ENCODE data around the gene PMPCA.
A peak's percentile ranks its signal among the peaks of the same experiment; 100 is the strongest.

The PMPCA gene

GRCh38 chr9:136410500-136411287, at the start of gene PMPCA, which contains the start of gene ENTR1:
TSS of gene PMPCA (plus strand) at chr9:136410658. CDS start at chr9:136410669, 11 bp downstream.
TSS of gene ENTR1 (minus strand) at chr9:136410614. CDS start at chr9:136410397, 217 bp downstream.
- peak; percentile 75 for DNase-seq

- DNase-seq = no peak
Measured at GRCh38 chr9:136361047-136361753, 49.3 kb upstream of the PMPCA start.

- DNase-seq = no peak
Measured at GRCh38 chr9:136361754-136362449, 48.6 kb upstream of the PMPCA start.

GRCh38 chr9:136362450-136362784, 48.0 kb upstream of the PMPCA start:
- no peak for DNase-seq

GRCh38 chr9:136363106-136363948, 47.1 kb upstream of the PMPCA start, which contains the start of gene DNLZ:
TSS of gene DNLZ (minus strand) at chr9:136363744. CDS start at chr9:136363714, 30 bp downstream.
- DNase-seq = peak; percentile 83

GRCh38 chr9:136363949-136364748, 46.3 kb upstream of the PMPCA start:
- no peak for DNase-seq

- DNase-seq = no peak
Measured at GRCh38 chr9:136364942-136365774, 45.3 kb upstream of the PMPCA start.

GRCh38 chr9:136365775-136366222, 44.7 kb upstream of the PMPCA start:
- DNase-seq = no peak

- DNase-seq = no peak
Measured at GRCh38 chr9:136366826-136367225, 43.6 kb upstream of the PMPCA start.

GRCh38 chr9:136367296-136368145, 42.9 kb upstream of the PMPCA start:
- no peak for DNase-seq

GRCh38 chr9:136368190-136368589, 42.3 kb upstream of the PMPCA start:
- DNase-seq = no peak

GRCh38 chr9:136370037-136370436, 40.4 kb upstream of the PMPCA start:
- DNase-seq = no peak

GRCh38 chr9:136370687-136371532, 39.5 kb upstream of the PMPCA start:
- DNase-seq = no peak

- no peak for DNase-seq
Measured at GRCh38 chr9:136371533-136371880, 39.0 kb upstream of the PMPCA start.

- no peak for DNase-seq
Measured at GRCh38 chr9:136372006-136372405, 38.5 kb upstream of the PMPCA start.

- no peak for DNase-seq
Measured at GRCh38 chr9:136372561-136373299, 37.7 kb upstream of the PMPCA start.

- no peak for DNase-seq
Measured at GRCh38 chr9:136373300-136374182, 36.9 kb upstream of the PMPCA start, which contains the start of gene CARD9. TSS of gene CARD9 (minus strand) at chr9:136373669. CDS start at chr9:136372078, 1,591 bp downstream.

Data from NCI-H1105 (cell line).